Activated naive CD8-positive, alpha-beta T cell treated with anti-CD3 and anti-CD28 coated beads, Interleukin-2, amount 10 ng/mL, durations not matched to agents 7 days and 5 days (primary cell): ENCODE measurements around the gene PMM2. TPM values are rescaled to one million over a fixed set of nuclear protein-coding genes. Genes with fewer than 3 reads are reported as not detected.
"Not testable (repeated sequence)": the region's sequence is repeated elsewhere in the genome, so short reads cannot be mapped to it uniquely, and the experiment has no call there.

Source experiments
- ATAC-seq: fragments of 150-1000 bp; cut with Tn5 transposase; one replicate; pipeline ENCODE4 v1.10.0; 2021; ENCODE audit warnings: low read depth, moderate library complexity
- POLR2A ChIA-PET: fragments of 350-600 bp; sonication (Branson Sonifier 250); formaldehyde crosslinking; loops from one replicate; lab custom pipeline; 2021; ENCODE audit warnings: antibody characterized with exemption; lab: Charles Lee
- DNase-seq: peaks from one replicate; pipeline ENCODE4 v3.0.0; 2021
- H3K27ac Mint-ChIP-seq: one replicate; pipeline ENCODE4 v1.8.0; 2022; ENCODE audit warnings: mild to moderate bottlenecking, mixed read lengths
- H3K27me3 Mint-ChIP-seq: one replicate; pipeline ENCODE4 v1.8.0; 2022; ENCODE audit warnings: mild to moderate bottlenecking, moderate library complexity, mixed read lengths
- H3K36me3 Mint-ChIP-seq: one replicate; pipeline ENCODE4 v1.8.0; 2021; ENCODE audit warnings: mild to moderate bottlenecking, mixed read lengths
- H3K4me1 Mint-ChIP-seq: one replicate; pipeline ENCODE4 v1.8.0; 2021; ENCODE audit warnings: mixed read lengths
- H3K4me3 Mint-ChIP-seq: one replicate; pipeline ENCODE4 v1.8.0; 2022; ENCODE audit warnings: mild to moderate bottlenecking, moderate library complexity, mixed read lengths
- H3K9me3 Mint-ChIP-seq: one replicate; pipeline ENCODE4 v1.8.0; 2021; ENCODE audit warnings: mixed read lengths
- total RNA-seq, 2 experiments: library from RNA; stranded (reverse); gene quantifications; one replicate each; pipeline ENCODE4 v1.2.3, GENCODE V29; 2021

PMM2 gene
- total RNA-seq, 2 experiments from 2014 or later: 36.4 to 38.5 TPM

GRCh38 chr16:8816967-8817655, 19.5 kb downstream of the PMM2 start:
- no peaks in the 10 kb centered on the region for H3K27me3 Mint-ChIP-seq
- peaks cover 38% of the 10 kb centered on the region for H3K36me3 Mint-ChIP-seq
- ATAC-seq: peak; percentile 89
- H3K27ac Mint-ChIP-seq: peak overlapping the region; percentile 90
- DNase-seq: no peak
- POLR2A ChIA-PET: interaction anchor here (0.7 to 2.0 kb wide), 9 partner anchors 11 to 276 kb away, joined by 3 to 26 read pairs (median 4); partner anchors contain the start of genes CARHSP1, PMM2 and TMEM186
- peaks cover 18% of the 10 kb centered on the region for H3K4me1 Mint-ChIP-seq
- H3K9me3 Mint-ChIP-seq: no peaks in the 10 kb centered on the region
- H3K4me3 Mint-ChIP-seq: peak overlapping the region; percentile 67

- POLR2A ChIA-PET: interaction anchor here (1.2 kb wide), 1 partner anchor 53 kb away, joined by 3 read pairs; no protein-coding TSS in a partner anchor
- Mint-ChIP-seq H3K27me3 (no peaks in the 10 kb centered on the region), H3K9me3 (no peaks in the 10 kb centered on the region), H3K27ac (no peak overlapping the region), H3K36me3 (peaks cover 38% of the 10 kb centered on the region), H3K4me1 (peaks cover 19% of the 10 kb centered on the region), H3K4me3 (no peak overlapping the region)
- DNase-seq (no peak), ATAC-seq (no peak)
Measured at GRCh38 chr16:8818504-8819270, 21.0 kb downstream of the PMM2 start.

- H3K4me3 Mint-ChIP-seq: no peak overlapping the region
- no peaks in the 10 kb centered on the region for H3K27me3 Mint-ChIP-seq
- no peaks in the 10 kb centered on the region for H3K9me3 Mint-ChIP-seq
- peaks cover 36% of the 10 kb centered on the region for H3K36me3 Mint-ChIP-seq
- H3K4me1 Mint-ChIP-seq: peaks cover 19% of the 10 kb centered on the region
- peak overlapping the region; percentile 19 for H3K27ac Mint-ChIP-seq
- ATAC-seq (no peak), DNase-seq (no peak)
- POLR2A ChIA-PET: interaction anchor here (0.7 to 1.2 kb wide), 2 partner anchors 32 to 52 kb away, joined by 3 to 4 read pairs; no protein-coding TSS in a partner anchor
Measured at GRCh38 chr16:8819411-8820034, 21.9 kb downstream of the PMM2 start.

GRCh38 chr16:8822403-8822802, 24.8 kb downstream of the PMM2 start:
- DNase-seq: no peak
- Mint-ChIP-seq H3K36me3 (peaks cover 20% of the 10 kb centered on the region), H3K27ac (no peak overlapping the region), H3K9me3 (no peaks in the 10 kb centered on the region), H3K4me1 (peaks cover 4% of the 10 kb centered on the region), H3K27me3 (no peaks in the 10 kb centered on the region), H3K4me3 (no peak overlapping the region)
- no peak for ATAC-seq
- POLR2A ChIA-PET: no interaction called here

- POLR2A ChIA-PET: no interaction called here
- peaks cover 29% of the 10 kb centered on the region for H3K36me3 Mint-ChIP-seq
Measured at GRCh38 chr16:8826278-8826879, 28.7 kb downstream of the PMM2 start.

GRCh38 chr16:8828541-8829165, 31.0 kb downstream of the PMM2 start:
- Mint-ChIP-seq H3K9me3 (no peaks in the 10 kb centered on the region), H3K27ac (no peak overlapping the region)

More at GRCh38 chr16:8826278-8826879, 28.7 kb downstream of the PMM2 start:
- Mint-ChIP-seq H3K4me1 (peaks cover 2% of the 10 kb centered on the region), H3K4me3 (no peak overlapping the region), H3K27me3 (no peaks in the 10 kb centered on the region), H3K9me3 (no peaks in the 10 kb centered on the region), H3K27ac (no peak overlapping the region)
- DNase-seq (no peak), ATAC-seq (no peak)

GRCh38 chr16:8831450-8831849, 33.8 kb downstream of the PMM2 start:
- Mint-ChIP-seq H3K4me1 (peaks cover 12% of the 10 kb centered on the region), H3K27ac (no peak overlapping the region), H3K36me3 (peaks cover 16% of the 10 kb centered on the region), H3K4me3 (no peak overlapping the region), H3K9me3 (no peaks in the 10 kb centered on the region), H3K27me3 (no peaks in the 10 kb centered on the region)
- ATAC-seq (no peak), DNase-seq (no peak)
- POLR2A ChIA-PET: no interaction called here

More at GRCh38 chr16:8828541-8829165, 31.0 kb downstream of the PMM2 start:
- DNase-seq (no peak), ATAC-seq (no peak)
- Mint-ChIP-seq H3K4me1 (peaks cover 12% of the 10 kb centered on the region), H3K4me3 (no peak overlapping the region), H3K27me3 (no peaks in the 10 kb centered on the region), H3K36me3 (peaks cover 19% of the 10 kb centered on the region)
- POLR2A ChIA-PET: no interaction called here

GRCh38 chr16:8831871-8832716, 34.5 kb downstream of the PMM2 start:
- POLR2A ChIA-PET: no interaction called here
- peak overlapping the region; percentile 21 for H3K27ac Mint-ChIP-seq

GRCh38 chr16:8832717-8833105, 35.1 kb downstream of the PMM2 start:
- Mint-ChIP-seq H3K27ac (peak overlapping the region; percentile 21), H3K27me3 (no peaks in the 10 kb centered on the region)

More at GRCh38 chr16:8831871-8832716, 34.5 kb downstream of the PMM2 start:
- no peak for DNase-seq
- Mint-ChIP-seq H3K9me3 (no peaks in the 10 kb centered on the region), H3K4me3 (no peak overlapping the region), H3K4me1 (peaks cover 12% of the 10 kb centered on the region), H3K36me3 (peaks cover 16% of the 10 kb centered on the region), H3K27me3 (no peaks in the 10 kb centered on the region)
- no peak for ATAC-seq

GRCh38 chr16:8836797-8837196, 39.2 kb downstream of the PMM2 start:
- H3K27ac Mint-ChIP-seq, H3K9me3 Mint-ChIP-seq, DNase-seq, H3K4me3 Mint-ChIP-seq, H3K36me3 Mint-ChIP-seq, H3K27me3 Mint-ChIP-seq, POLR2A ChIA-PET, H3K4me1 Mint-ChIP-seq, ATAC-seq: not testable (repeated sequence)

More at GRCh38 chr16:8832717-8833105, 35.1 kb downstream of the PMM2 start:
- DNase-seq (no peak), ATAC-seq (no peak)
- POLR2A ChIA-PET: no interaction called here
- Mint-ChIP-seq H3K36me3 (peaks cover 16% of the 10 kb centered on the region), H3K4me3 (no peak overlapping the region), H3K9me3 (no peaks in the 10 kb centered on the region), H3K4me1 (peaks cover 12% of the 10 kb centered on the region)

- H3K4me1 Mint-ChIP-seq, DNase-seq, H3K27me3 Mint-ChIP-seq, POLR2A ChIA-PET, H3K4me3 Mint-ChIP-seq, H3K9me3 Mint-ChIP-seq, H3K36me3 Mint-ChIP-seq, ATAC-seq, H3K27ac Mint-ChIP-seq: not testable (repeated sequence)
Measured at GRCh38 chr16:8837594-8837993, 40.0 kb downstream of the PMM2 start.

- ATAC-seq, H3K9me3 Mint-ChIP-seq, H3K27me3 Mint-ChIP-seq, H3K36me3 Mint-ChIP-seq, H3K4me3 Mint-ChIP-seq, DNase-seq, H3K4me1 Mint-ChIP-seq, H3K27ac Mint-ChIP-seq, POLR2A ChIA-PET: not testable (repeated sequence)
Measured at GRCh38 chr16:8842016-8842415, 44.4 kb downstream of the PMM2 start.
